ENCODE results near the gene RNF112.

DNA sequence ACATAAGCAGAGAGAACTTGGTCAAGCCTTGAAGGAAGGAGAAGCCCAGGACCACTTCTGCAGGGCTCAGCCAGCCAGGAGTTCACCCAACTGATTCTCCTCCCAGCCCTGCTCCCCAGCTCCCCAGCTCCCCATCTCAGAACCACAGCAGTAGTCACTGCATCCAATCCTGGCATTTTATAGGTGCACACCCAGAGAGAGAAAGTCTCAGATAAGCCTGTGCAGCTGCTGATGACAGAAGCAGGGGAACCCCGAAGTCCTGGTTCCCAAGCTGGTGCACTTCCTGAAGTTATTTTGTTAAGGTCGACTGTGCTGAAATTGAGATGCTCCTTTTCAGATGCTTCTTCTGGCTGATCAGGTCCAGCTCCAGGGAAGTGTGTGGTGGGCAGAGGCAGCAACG is 6.6 kb downstream of the RNF112 start:
- TF ChIP-seq, protein P1, sequence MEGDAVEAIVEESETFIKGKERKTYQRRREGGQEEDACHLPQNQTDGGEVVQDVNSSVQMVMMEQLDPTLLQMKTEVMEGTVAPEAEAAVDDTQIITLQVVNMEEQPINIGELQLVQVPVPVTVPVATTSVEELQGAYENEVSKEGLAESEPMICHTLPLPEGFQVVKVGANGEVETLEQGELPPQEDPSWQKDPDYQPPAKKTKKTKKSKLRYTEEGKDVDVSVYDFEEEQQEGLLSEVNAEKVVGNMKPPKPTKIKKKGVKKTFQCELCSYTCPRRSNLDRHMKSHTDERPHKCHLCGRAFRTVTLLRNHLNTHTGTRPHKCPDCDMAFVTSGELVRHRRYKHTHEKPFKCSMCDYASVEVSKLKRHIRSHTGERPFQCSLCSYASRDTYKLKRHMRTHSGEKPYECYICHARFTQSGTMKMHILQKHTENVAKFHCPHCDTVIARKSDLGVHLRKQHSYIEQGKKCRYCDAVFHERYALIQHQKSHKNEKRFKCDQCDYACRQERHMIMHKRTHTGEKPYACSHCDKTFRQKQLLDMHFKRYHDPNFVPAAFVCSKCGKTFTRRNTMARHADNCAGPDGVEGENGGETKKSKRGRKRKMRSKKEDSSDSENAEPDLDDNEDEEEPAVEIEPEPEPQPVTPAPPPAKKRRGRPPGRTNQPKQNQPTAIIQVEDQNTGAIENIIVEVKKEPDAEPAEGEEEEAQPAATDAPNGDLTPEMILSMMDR (IDR thresholded peaks at IDR 0.05), result no peak
- no peak for TF ChIP-seq EZH2 (IDR thresholded peaks at IDR 0.05)
